B cell (primary cell): ENCODE measurements around the gene NPFF. TPM values are rescaled to one million over a fixed set of nuclear protein-coding genes. Genes with fewer than 3 reads are reported as not detected.

Source experiments
- ATAC-seq: fragments of 200-7000 bp; cut with Tn5 transposase; one replicate; pipeline ENCODE4 v1.10.0; 2021; ENCODE audit warnings: low read depth, mild to moderate bottlenecking, moderate number of reproducible peaks, moderate library complexity
- CTCF ChIA-PET: fragments of 350-600 bp; sonication (Branson Sonifier 250); formaldehyde crosslinking; loops from one replicate; lab custom pipeline; 2021; ENCODE audit warnings: antibody characterized with exemption, inconsistent platforms; lab: Charles Lee
- POLR2A ChIA-PET: fragments of 350-600 bp; sonication (Branson Sonifier 250); formaldehyde crosslinking; loops from one replicate; lab custom pipeline; 2021; ENCODE audit warnings: antibody characterized with exemption; lab: Charles Lee
- DNase-seq: peaks from one replicate; pipeline ENCODE4 v3.0.0; 2013
- H2AFZ ChIP-seq: 2 replicates; pipeline ENCODE4 v1.6.1; 2012; ENCODE audit warnings: mild to moderate bottlenecking, low read depth, low read length; ENCODE audit not compliant: insufficient read depth, poor library complexity, severe bottlenecking
- H3K27ac ChIP-seq, 2 donors: 1 replicate in 1 of 2; 2 replicates in 1 of 2; pipeline ENCODE4 v1.5.1; 2012 to 2013; ENCODE audit warnings: low read length in 2 of 2, mild to moderate bottlenecking in 2 of 2, moderate library complexity in 1 of 2
- H3K27me3 ChIP-seq, 4 experiments: fragments of 200-600 bp in 1 of 4; sonication (generic) in 1 of 4; replicated peaks in 1 of 4; 1 replicate in 2 of 4; 2 replicates in 2 of 4; pipeline versions ENCODE4 v1.6.1 to v1.7.0; 2013 to 2016; ENCODE audit warnings: low read length in 3 of 4, mild to moderate bottlenecking in 2 of 4, mixed read lengths in 1 of 4, moderate library complexity in 1 of 4; ENCODE audit not compliant: insufficient read depth in 4 of 4, control insufficient read depth in 3 of 4; ENCODE audit errors: control extremely low read depth in 1 of 4
- H3K36me3 ChIP-seq, 2 experiments: replicated peaks in 1 of 2; 1 replicate in 1 of 2; 2 replicates in 1 of 2; pipeline versions ENCODE4 v1.6.1 to v1.7.1; 2013; ENCODE audit warnings: low read length in 1 of 2; ENCODE audit not compliant: insufficient read depth in 2 of 2, control insufficient read depth in 1 of 2; ENCODE audit errors: control extremely low read depth in 1 of 2, extremely low read depth in 1 of 2
- H3K4me1 ChIP-seq, 2 donors: fragments of 200-600 bp in 1 of 2; sonication (generic) in 1 of 2; 1 replicate in 1 of 2; 2 replicates in 1 of 2; pipeline versions ENCODE4 v1.5.1 to v1.6.1; 2013 to 2017; ENCODE audit warnings: low read length in 2 of 2; ENCODE audit not compliant: control insufficient read depth in 2 of 2, insufficient read depth in 2 of 2
- H3K4me2 ChIP-seq: replicated peaks from 2 replicates; pipeline ENCODE3; 2012; ENCODE audit warnings: mild to moderate bottlenecking, low read depth, low read length; ENCODE audit not compliant: poor library complexity, severe bottlenecking
- H3K4me3 ChIP-seq, 5 experiments: fragments of 200-600 bp in 1 of 5; sonication (generic) in 1 of 5; 1 replicate in 3 of 5; 2 replicates in 2 of 5; pipeline versions ENCODE4 v1.5.1 to v1.7.0; 2011 to 2016; ENCODE audit warnings: low read length in 4 of 5, mild to moderate bottlenecking in 4 of 5, low read depth in 2 of 5, control low read depth in 1 of 5, moderate library complexity in 1 of 5; ENCODE audit not compliant: insufficient read depth in 1 of 5; ENCODE audit errors: control extremely low read depth in 1 of 5, extremely low read depth in 1 of 5
- H3K79me2 ChIP-seq: fragments of 200-600 bp; sonication (generic); one replicate; pipeline ENCODE4 v1.6.0; 2016; ENCODE audit warnings: low read length; ENCODE audit not compliant: control insufficient read depth, insufficient read depth
- H3K9ac ChIP-seq: fragments of 200-600 bp; sonication (generic); 2 replicates; pipeline ENCODE4 v1.6.1; 2017; ENCODE audit warnings: mild to moderate bottlenecking, low read length, moderate library complexity
- H3K9me3 ChIP-seq, 3 donors: one replicate each; pipeline versions ENCODE4 v1.6.1 to v1.7.1; 2013; ENCODE audit warnings: low read length in 2 of 3; ENCODE audit not compliant: control insufficient read depth in 2 of 3, insufficient read depth in 1 of 3; ENCODE audit errors: control extremely low read depth in 1 of 3
- H4K20me1 ChIP-seq: 2 replicates; pipeline ENCODE4 v1.6.0; 2012; ENCODE audit warnings: mild to moderate bottlenecking, low read length; ENCODE audit not compliant: insufficient read depth, control insufficient read depth, poor library complexity, severe bottlenecking
- H3K27ac Mint-ChIP-seq: one replicate; pipeline ENCODE4 v1.8.0; 2021; ENCODE audit warnings: mixed read lengths
- H3K27me3 Mint-ChIP-seq: one replicate; pipeline ENCODE4 v1.8.0; 2021; ENCODE audit warnings: mixed read lengths
- H3K4me1 Mint-ChIP-seq: one replicate; pipeline ENCODE4 v1.8.0; 2021; ENCODE audit warnings: mixed read lengths
- H3K4me3 Mint-ChIP-seq: one replicate; pipeline ENCODE4 v1.8.0; 2021; ENCODE audit warnings: mixed read lengths
- H3K9me3 Mint-ChIP-seq: one replicate; pipeline ENCODE4 v1.8.0; 2022; ENCODE audit warnings: mixed read lengths; ENCODE audit not compliant: insufficient read depth
- EZH2 ChIP-seq: IDR thresholded peaks from 2 replicates; pipeline ENCODE4 v1.6.1; 2012; ENCODE audit warnings: borderline replicate concordance, low read depth, mild to moderate bottlenecking, moderate library complexity, low read length; ENCODE audit not compliant: insufficient read depth, poor library complexity, severe bottlenecking
- WGBS: methylation state at CpG from one replicate; pipeline ENCODE4 v1.1.5; 2013; ENCODE audit warnings: missing lambda C conversion rate; ENCODE audit not compliant: insufficient coverage; 5-methylcytosine and 5-hydroxymethylcytosine counted together
- intact Hi-C: fragments of 100-400 bp; cut with micrococcal nuclease; formaldehyde crosslinking; loops from one replicate; pipeline ENCODE4 v1.10.0; 2022
- polyA plus RNA-seq: library from polyadenylated mRNA; depleted of rRNA; stranded (reverse); fragments of >200 nt; gene quantifications from 2 replicates; pipeline ENCODE4 v1.2.3, GENCODE V29; 2012
- total RNA-seq, 2 donors: library from RNA; stranded (reverse); fragments of 120-200 nt in 1 of 2; gene quantifications; 1 replicate in 1 of 2; 2 replicates in 1 of 2; pipeline versions ENCODE4 v1.2.3 to v1.2.4, GENCODE V29; 2013 to 2022
- TF ChIP-seq, protein P1 (sequence below): fragments of 200-600 bp; IDR thresholded peaks from one replicate; pipeline ENCODE4 v1.8.0; 2022; ENCODE audit warnings: antibody characterized with exemption, mild to moderate bottlenecking

NPFF gene
- total and polyA plus RNA-seq, 2 donors (not counting 1 experiment from before 2014, with no cell fraction given), result 0.34 TPM; not detected in 1

DNA sequence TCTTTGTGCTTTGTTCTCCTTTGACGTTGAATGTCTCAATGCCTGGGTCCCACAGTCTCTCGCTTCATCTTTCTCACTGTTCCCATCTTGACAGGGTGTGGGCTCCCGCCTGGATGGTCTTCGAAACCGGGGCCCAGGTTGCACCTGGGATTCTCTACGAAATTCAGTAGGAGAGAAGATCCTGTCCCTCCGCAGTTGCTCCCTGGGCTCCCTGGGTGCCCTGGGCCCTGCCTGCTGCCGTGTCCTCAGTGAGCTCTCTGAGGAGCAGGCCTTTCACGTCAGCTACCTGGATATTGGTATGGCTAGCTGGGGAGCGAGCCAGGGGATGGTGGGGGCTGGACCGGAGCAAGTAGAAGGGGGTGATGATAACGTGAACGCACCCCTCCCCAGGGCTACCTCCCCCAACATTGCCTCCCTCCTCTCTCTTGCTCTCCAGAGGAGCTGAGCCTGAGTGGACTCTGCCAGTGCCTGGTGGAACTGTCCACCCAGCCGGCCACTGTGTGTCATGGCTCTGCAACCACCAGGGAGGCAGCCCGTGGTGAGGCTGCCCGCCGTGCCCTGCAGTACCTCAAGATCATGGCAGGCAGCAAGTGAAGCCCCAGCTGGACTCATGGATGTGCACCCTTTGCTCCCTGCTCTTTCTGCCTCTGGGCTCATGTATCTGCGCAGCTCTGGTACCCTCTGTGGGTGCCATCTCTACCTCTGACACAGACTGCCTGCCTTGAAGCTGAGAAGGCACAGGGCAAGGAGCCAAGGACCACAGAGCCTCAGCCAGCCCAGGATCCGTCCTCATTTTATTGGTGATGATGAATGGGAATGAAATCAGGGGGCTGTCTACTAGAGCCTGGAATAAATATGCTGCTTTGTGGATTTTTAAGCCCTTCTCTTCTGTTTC is 1.5 kb downstream of the NPFF start:
- H3K4me1 Mint-ChIP-seq, result peaks cover 22% of the 10 kb centered on the region
- no peaks in the 10 kb centered on the region for H3K27me3 ChIP-seq
- ATAC-seq (no peak), DNase-seq (no peak)
- no peak overlapping the region for H3K27ac ChIP-seq
- H3K36me3 ChIP-seq, result peaks cover 0 to 29% of the 10 kb centered on the region in 2 experiments
- no peak overlapping the region for H3K4me3 ChIP-seq
- ChIA-PET POLR2A (interaction anchor here (1.8 kb wide), 1 partner anchor 56 kb away, joined by 3 read pairs; no protein-coding TSS in a partner anchor), CTCF (interaction anchor here (1.0 to 1.6 kb wide), 3 partner anchors 32 to 179 kb away, joined by 3 to 4 read pairs (median 4); no protein-coding TSS in a partner anchor)
- H3K4me1 ChIP-seq, result peaks cover 14 to 18% of the 10 kb centered on the region in 2 donors
- no peak overlapping the region for H3K4me2 ChIP-seq
- intact Hi-C loops, result loop anchor here (5.0 kb wide), 1 partner anchor 34 kb away; no protein-coding TSS in a partner anchor
- WGBS, result 97% methylated on average over 14 of the region's 19 CpGs
- no peaks in the 10 kb centered on the region for H3K27me3 Mint-ChIP-seq
- peaks cover 21% of the 10 kb centered on the region for H3K79me2 ChIP-seq
- H3K4me3 Mint-ChIP-seq, result no peak overlapping the region
- TF ChIP-seq, protein P1, sequence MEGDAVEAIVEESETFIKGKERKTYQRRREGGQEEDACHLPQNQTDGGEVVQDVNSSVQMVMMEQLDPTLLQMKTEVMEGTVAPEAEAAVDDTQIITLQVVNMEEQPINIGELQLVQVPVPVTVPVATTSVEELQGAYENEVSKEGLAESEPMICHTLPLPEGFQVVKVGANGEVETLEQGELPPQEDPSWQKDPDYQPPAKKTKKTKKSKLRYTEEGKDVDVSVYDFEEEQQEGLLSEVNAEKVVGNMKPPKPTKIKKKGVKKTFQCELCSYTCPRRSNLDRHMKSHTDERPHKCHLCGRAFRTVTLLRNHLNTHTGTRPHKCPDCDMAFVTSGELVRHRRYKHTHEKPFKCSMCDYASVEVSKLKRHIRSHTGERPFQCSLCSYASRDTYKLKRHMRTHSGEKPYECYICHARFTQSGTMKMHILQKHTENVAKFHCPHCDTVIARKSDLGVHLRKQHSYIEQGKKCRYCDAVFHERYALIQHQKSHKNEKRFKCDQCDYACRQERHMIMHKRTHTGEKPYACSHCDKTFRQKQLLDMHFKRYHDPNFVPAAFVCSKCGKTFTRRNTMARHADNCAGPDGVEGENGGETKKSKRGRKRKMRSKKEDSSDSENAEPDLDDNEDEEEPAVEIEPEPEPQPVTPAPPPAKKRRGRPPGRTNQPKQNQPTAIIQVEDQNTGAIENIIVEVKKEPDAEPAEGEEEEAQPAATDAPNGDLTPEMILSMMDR, result no peak
- no peak for TF ChIP-seq EZH2
- peaks cover 0 to 6% (median 0%) of the 10 kb centered on the region in 3 donors for H3K9me3 ChIP-seq
- H3K9me3 Mint-ChIP-seq, result no peaks in the 10 kb centered on the region
- no peak overlapping the region for H3K27ac Mint-ChIP-seq
- no peak overlapping the region for H2AFZ ChIP-seq
- no peak overlapping the region for H3K9ac ChIP-seq
- H4K20me1 ChIP-seq, result no peaks in the 10 kb centered on the region

DNA sequence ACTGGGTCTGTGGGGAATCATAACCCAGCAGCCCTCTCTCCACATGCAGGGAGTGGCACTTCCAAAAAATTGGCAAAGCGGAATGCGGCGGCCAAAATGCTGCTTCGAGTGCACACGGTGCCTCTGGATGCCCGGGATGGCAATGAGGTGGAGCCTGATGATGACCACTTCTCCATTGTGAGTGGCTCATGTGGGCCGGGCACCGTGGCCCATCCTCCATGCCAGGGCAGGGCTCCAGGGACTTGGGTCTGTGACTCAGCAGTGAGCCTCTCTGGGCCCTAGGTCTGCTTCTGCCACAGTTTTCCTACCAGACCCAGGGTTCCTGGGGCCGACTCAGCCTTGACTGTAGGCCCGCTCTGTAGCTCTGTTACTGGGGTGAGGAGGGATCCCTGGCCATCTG is 2.2 kb downstream of the NPFF start:
- Histone ChIP-seq H3K27ac (no peak overlapping the region), H3K4me2 (no peak overlapping the region), H3K4me1 (peaks cover 17 to 21% of the 10 kb centered on the region in 2 donors), H4K20me1 (no peaks in the 10 kb centered on the region), H2AFZ (no peak overlapping the region), H3K9ac (no peak overlapping the region), H3K4me3 (no peak overlapping the region), H3K27me3 (no peaks in the 10 kb centered on the region), H3K79me2 (peaks cover 21% of the 10 kb centered on the region), H3K36me3 (peaks cover 0 to 29% of the 10 kb centered on the region in 2 experiments), H3K9me3 (peaks cover 0 to 6% (median 0%) of the 10 kb centered on the region in 3 donors)
- ATAC-seq (no peak), DNase-seq (no peak)
- 87% methylated on average over 10 of the region's 10 CpGs for WGBS
- ChIA-PET CTCF (interaction anchor here (1.0 to 1.6 kb wide), 2 partner anchors 31 to 178 kb away, joined by 3 to 4 read pairs; no protein-coding TSS in a partner anchor), POLR2A (interaction anchor here (1.8 kb wide), 1 partner anchor 55 kb away, joined by 3 read pairs; no protein-coding TSS in a partner anchor)
- Mint-ChIP-seq H3K27me3 (no peaks in the 10 kb centered on the region), H3K9me3 (no peaks in the 10 kb centered on the region), H3K4me3 (no peak overlapping the region), H3K4me1 (peaks cover 28% of the 10 kb centered on the region), H3K27ac (no peak overlapping the region)
- intact Hi-C loops, result loop anchor here (5.0 kb wide), 1 partner anchor 33 kb away; no protein-coding TSS in a partner anchor
- no peak for TF ChIP-seq EZH2
- TF ChIP-seq, protein P1, result no peak
